OCI-LY7 (cell line): ENCODE results near the gene SPATA12. TPM values are rescaled to one million over a fixed set of nuclear protein-coding genes. Genes with fewer than 3 reads are reported as not detected.
A peak's percentile ranks its signal among the peaks of the same experiment; 100 is the strongest.

Experiments used
- BruUV-seq: library from RNA; stranded (reverse); fragments of 400-500 nt; replicated peaks from 2 replicates; lab custom pipeline; 2021; lab: Mats Ljungman, UMichigan
- CTCF ChIA-PET: fragments of 300-600 bp; sonication (Branson Sonifier 250); formaldehyde crosslinking; loops from one replicate; lab custom pipeline; 2022; ENCODE audit warnings: antibody characterized with exemption; ENCODE audit not compliant: unreplicated experiment; lab: Charles Lee
- POLR2A ChIA-PET: fragments of 300-600 bp; sonication (Branson Sonifier 250); formaldehyde crosslinking; loops from one replicate; lab custom pipeline; 2022; ENCODE audit warnings: antibody characterized with exemption; lab: Charles Lee
- DNase-seq: peaks from one replicate; pipeline ENCODE4 v3.0.0-alpha.2; 2015; ENCODE audit warnings: low spot score
- H2AFZ ChIP-seq: fragments of 200-600 bp; sonication (generic), shearing (Covaris generic); 2 replicates; pipeline ENCODE4 v1.6.1; 2014; ENCODE audit warnings: mild to moderate bottlenecking, antibody characterized with exemption, low read length, moderate library complexity
- H3K27ac ChIP-seq: fragments of 200-600 bp; sonication (generic); 2 replicates; pipeline ENCODE4 v1.5.1; 2014; ENCODE audit warnings: mixed run types, low read depth, mild to moderate bottlenecking, moderate library complexity, low read length, inconsistent platforms; ENCODE audit not compliant: poor library complexity, severe bottlenecking
- H3K36me3 ChIP-seq: fragments of 200-600 bp; sonication (generic); 2 replicates; pipeline ENCODE4 v1.6.1; 2014; ENCODE audit warnings: mild to moderate bottlenecking, antibody characterized with exemption, low read length, moderate library complexity, mixed read lengths; ENCODE audit not compliant: insufficient read depth
- H3K4me1 ChIP-seq: fragments of 200-600 bp; sonication (generic); 2 replicates; pipeline ENCODE4 v1.5.1; 2014; ENCODE audit warnings: mild to moderate bottlenecking, low read length; ENCODE audit not compliant: insufficient read depth, poor library complexity, severe bottlenecking
- H3K4me2 ChIP-seq: fragments of 200-600 bp; sonication (generic); 2 replicates; pipeline ENCODE4 v1.6.1; 2014; ENCODE audit warnings: mild to moderate bottlenecking, low read length
- H3K4me3 ChIP-seq: fragments of 200-600 bp; sonication (generic); 2 replicates; pipeline ENCODE4 v1.5.1; 2014; ENCODE audit warnings: mild to moderate bottlenecking, low read depth, low read length; ENCODE audit not compliant: poor library complexity, severe bottlenecking
- H3K79me2 ChIP-seq: fragments of 200-600 bp; sonication (generic); 2 replicates; pipeline ENCODE4 v1.6.1; 2016; ENCODE audit warnings: low read depth, mild to moderate bottlenecking, low read length, moderate library complexity, mixed read lengths; ENCODE audit not compliant: insufficient read depth
- H3K9me2 ChIP-seq: fragments of 200-600 bp; sonication (generic); 2 replicates; pipeline ENCODE4 v1.6.1; 2016; ENCODE audit warnings: mild to moderate bottlenecking, low read length, mixed read lengths; ENCODE audit not compliant: insufficient read depth
- H3K9me3 ChIP-seq: fragments of 200-600 bp; sonication (generic); 2 replicates; pipeline ENCODE4 v1.6.1; 2014; ENCODE audit warnings: mild to moderate bottlenecking, mixed run types, low read length, mixed read lengths
- H4K20me1 ChIP-seq: fragments of 200-600 bp; sonication (generic); 2 replicates; pipeline ENCODE4 v1.6.1; 2014; ENCODE audit warnings: mild to moderate bottlenecking, antibody characterized with exemption, low read length, moderate library complexity, mixed read lengths; ENCODE audit not compliant: insufficient read depth
- CTCF ChIP-seq: fragments of 200-600 bp; sonication (generic); conservative IDR thresholded peaks from 2 replicates; pipeline ENCODE4 v1.5.1; 2014; ENCODE audit warnings: mild to moderate bottlenecking, antibody characterized with exemption, low read length, moderate library complexity, mixed read lengths
- EZH2phosphoT487 ChIP-seq: fragments of 200-600 bp; sonication (generic); IDR thresholded peaks from 2 replicates; pipeline ENCODE4 v1.6.1; 2018; ENCODE audit warnings: low read depth, borderline replicate concordance, mild to moderate bottlenecking, mixed run types, antibody characterized with exemption, low read length, moderate library complexity, mixed read lengths
- intact Hi-C: fragments of 100-400 bp; cut with micrococcal nuclease; formaldehyde crosslinking; loops from one replicate; pipeline ENCODE4 v1.10.0; 2022; ENCODE audit not compliant: unreplicated experiment
- total RNA-seq, 2 experiments: library from RNA; depleted of rRNA in 1 of 2; stranded (reverse); fragments of >200 nt in 1 of 2; shearing (Covaris generic) in 1 of 2; gene quantifications; 2 replicates each; pipeline ENCODE4 v1.2.3, GENCODE V29; 2014 to 2022

Gene SPATA12
- total RNA-seq, 2 experiments from 2014 or later: 0.13 TPM; not detected in 1

- no TSS peak for BruUV-seq
- peaks cover 49% of the 10 kb centered on the region for H3K4me1 ChIP-seq
- H4K20me1 ChIP-seq: no peaks in the 10 kb centered on the region
- H3K4me2 ChIP-seq: peak overlapping the region; percentile 74
- H3K79me2 ChIP-seq: no peaks in the 10 kb centered on the region
- H2AFZ ChIP-seq: no peak overlapping the region
- H3K27ac ChIP-seq: peak overlapping the region; percentile 76
- H3K9me2 ChIP-seq: no peaks in the 10 kb centered on the region
- ChIA-PET POLR2A (interaction anchor here (0.7 to 1.4 kb wide), 6 partner anchors 9 to 145 kb away, joined by 3 to 8 read pairs (median 4); no protein-coding TSS in a partner anchor), CTCF (interaction anchor here (0.7 kb wide), 1 partner anchor 11 kb away, joined by 3 read pairs; no protein-coding TSS in a partner anchor)
- H3K9me3 ChIP-seq: no peaks in the 10 kb centered on the region
- intact Hi-C loops: no loop called here
- TF ChIP-seq EZH2phosphoT487: no peak
- no peak for TF ChIP-seq CTCF
- no peak for DNase-seq
- peaks cover 28% of the 10 kb centered on the region for H3K36me3 ChIP-seq
- peak overlapping the region; percentile 54 for H3K4me3 ChIP-seq
Measured at GRCh38 chr3:57029383-57029782, 31.1 kb upstream of the SPATA12 start.

- Histone ChIP-seq H3K4me1 (peaks cover 49% of the 10 kb centered on the region), H3K9me2 (no peaks in the 10 kb centered on the region), H3K4me3 (peak overlapping the region; percentile 54), H3K79me2 (no peaks in the 10 kb centered on the region), H2AFZ (peak overlapping the region; percentile 21; the same call in 1 of the 2 replicates), H3K27ac (peak overlapping the region; percentile 76), H4K20me1 (no peaks in the 10 kb centered on the region), H3K4me2 (peak overlapping the region; percentile 74), H3K36me3 (peaks cover 28% of the 10 kb centered on the region), H3K9me3 (no peaks in the 10 kb centered on the region)
- ChIA-PET POLR2A (interaction anchor here (0.5 to 1.4 kb wide), 4 partner anchors 11 to 39 kb away, joined by 3 to 8 read pairs (median 4); no protein-coding TSS in a partner anchor), CTCF (interaction anchor here (0.7 kb wide), 1 partner anchor 12 kb away, joined by 3 read pairs; no protein-coding TSS in a partner anchor)
- intact Hi-C loops: no loop called here
- no peak for TF ChIP-seq EZH2phosphoT487
- TF ChIP-seq CTCF: no peak
- peak; percentile 80 for DNase-seq
- no TSS peak for BruUV-seq
Measured at GRCh38 chr3:57029924-57030323, 30.5 kb upstream of the SPATA12 start.

GRCh38 chr3:57030721-57031120 lies 29.7 kb upstream of the SPATA12 start:
- ChIA-PET POLR2A (interaction anchor here (1.5 kb wide), 1 partner anchor 15 kb away, joined by 3 read pairs; no protein-coding TSS in a partner anchor), CTCF (interaction anchor here (0.5 kb wide), 1 partner anchor 115 kb away, joined by 3 read pairs; no protein-coding TSS in a partner anchor)
- no peaks in the 10 kb centered on the region for H3K9me3 ChIP-seq
- no peaks in the 10 kb centered on the region for H3K79me2 ChIP-seq
- peak overlapping the region; percentile 74 for H3K4me2 ChIP-seq
- H3K9me2 ChIP-seq: no peaks in the 10 kb centered on the region
- TF ChIP-seq CTCF (no peak), EZH2phosphoT487 (no peak)
- no TSS peak for BruUV-seq
- DNase-seq: peak; percentile 63
- H3K36me3 ChIP-seq: peaks cover 28% of the 10 kb centered on the region
- peak overlapping the region; percentile 76 for H3K27ac ChIP-seq
- H3K4me3 ChIP-seq: peak overlapping the region; percentile 54
- no peaks in the 10 kb centered on the region for H4K20me1 ChIP-seq
- H3K4me1 ChIP-seq: peaks cover 49% of the 10 kb centered on the region
- intact Hi-C loops: no loop called here
- H2AFZ ChIP-seq: peak overlapping the region; percentile 5; the same call in 1 of the 2 replicates
